Measurements from ENCODE around the gene NOVA2.
A peak's percentile ranks its signal among the peaks of the same experiment; 100 is the strongest.

Gene NOVA2

DNA sequence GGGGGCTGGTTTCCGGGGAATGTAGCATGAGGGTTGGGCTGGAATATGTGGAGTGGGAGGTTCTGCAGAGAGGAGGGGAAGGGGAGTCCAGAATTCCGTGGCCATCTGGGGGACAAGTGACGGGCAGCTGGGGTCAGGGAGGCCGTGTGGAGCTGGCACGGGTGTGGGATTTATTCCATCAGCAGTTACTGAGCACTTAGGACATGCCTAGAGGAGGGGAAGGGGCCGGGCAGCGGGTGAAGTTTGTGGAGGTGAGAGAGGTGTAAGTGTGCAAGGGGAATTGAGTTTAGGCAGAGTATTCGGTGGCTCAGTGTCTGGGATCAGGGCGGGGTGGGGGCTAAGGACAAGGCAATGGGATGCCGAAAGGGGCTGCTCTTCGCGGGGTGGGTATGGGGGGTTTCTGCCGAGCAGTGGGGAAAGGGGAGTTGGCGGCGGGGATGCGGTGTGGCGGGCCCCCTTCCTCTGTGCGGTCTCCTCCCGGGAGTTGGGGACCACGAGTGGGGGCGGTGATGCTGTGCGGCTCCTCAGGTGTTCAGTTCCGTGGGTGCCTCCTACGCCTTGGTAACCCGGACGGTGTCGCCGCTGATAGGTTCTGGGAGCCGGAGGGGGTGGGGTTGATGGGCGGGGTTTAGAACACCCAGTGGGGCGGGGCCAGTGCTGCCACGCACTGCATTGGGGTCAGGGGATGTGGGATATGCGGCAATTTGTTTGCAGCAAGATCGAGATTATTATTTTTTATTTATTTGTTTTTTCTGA lies 27.0 kb upstream of the NOVA2 start:
- no peak for DNase-seq

DNA sequence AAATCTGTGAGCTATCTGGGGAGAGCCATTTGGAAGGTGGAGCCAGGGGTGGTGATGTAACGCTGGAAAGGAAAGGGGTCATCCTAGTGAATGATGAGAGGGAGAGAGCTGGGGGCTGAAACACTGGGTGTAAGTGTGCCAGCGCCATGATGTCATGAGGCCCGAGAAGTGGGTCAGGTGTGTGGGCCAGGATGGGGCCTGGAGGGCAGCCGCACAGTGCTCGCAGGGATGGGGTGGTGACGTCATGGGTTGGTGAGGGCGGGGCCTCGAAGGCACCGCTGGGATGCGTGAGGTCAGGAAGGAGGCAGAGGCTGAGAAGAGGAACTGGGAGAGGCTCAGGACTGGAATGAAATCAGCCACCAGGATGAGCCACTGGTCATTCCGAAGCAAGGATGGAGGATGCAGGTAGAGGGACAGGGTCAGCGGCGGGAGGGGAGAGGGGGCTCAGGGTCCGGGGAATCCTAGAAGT lies 26.0 kb upstream of the NOVA2 start:
- no peak for DNase-seq

DNA sequence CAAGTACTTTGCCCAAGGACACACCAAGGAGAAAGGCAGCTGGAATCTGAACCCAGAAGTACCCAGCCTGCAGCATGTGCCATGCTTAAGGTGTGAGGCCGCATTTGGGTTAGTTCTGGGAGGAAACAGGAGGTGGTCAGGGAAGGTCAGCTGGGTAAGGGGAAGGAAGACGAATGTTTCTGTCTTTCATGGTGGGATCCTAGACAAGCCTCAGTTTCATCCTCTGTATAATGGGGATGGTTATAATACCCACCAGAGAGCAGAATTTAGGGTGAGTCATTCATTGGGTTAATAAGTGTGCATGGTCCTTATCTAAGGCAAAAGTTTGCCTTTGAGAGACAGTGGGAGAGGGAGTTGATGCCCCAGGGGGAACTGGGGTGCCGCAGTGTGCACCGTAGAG lies 25.2 kb upstream of the NOVA2 start:
- no peak for DNase-seq

DNA sequence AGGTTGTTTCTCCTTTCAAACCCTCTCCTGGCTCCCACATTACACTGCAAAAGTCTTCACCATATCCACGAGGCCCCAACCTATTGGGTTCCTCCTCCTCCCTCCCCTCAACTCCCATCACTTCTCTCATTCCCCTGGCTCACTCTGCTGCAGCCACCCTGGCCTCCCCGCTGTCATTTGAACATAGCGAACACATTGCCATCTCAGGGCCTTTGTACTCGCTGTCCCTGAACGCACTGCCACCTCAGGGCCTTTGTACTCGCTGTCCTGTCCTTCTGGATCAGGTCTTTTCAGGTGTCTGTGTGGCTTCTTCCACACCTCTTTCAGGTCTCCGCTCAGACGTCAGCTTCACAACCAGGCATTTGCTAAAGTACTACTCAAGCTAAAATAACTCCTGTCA lies 23.3 kb upstream of the NOVA2 start:
- DNase-seq: no peak

DNA sequence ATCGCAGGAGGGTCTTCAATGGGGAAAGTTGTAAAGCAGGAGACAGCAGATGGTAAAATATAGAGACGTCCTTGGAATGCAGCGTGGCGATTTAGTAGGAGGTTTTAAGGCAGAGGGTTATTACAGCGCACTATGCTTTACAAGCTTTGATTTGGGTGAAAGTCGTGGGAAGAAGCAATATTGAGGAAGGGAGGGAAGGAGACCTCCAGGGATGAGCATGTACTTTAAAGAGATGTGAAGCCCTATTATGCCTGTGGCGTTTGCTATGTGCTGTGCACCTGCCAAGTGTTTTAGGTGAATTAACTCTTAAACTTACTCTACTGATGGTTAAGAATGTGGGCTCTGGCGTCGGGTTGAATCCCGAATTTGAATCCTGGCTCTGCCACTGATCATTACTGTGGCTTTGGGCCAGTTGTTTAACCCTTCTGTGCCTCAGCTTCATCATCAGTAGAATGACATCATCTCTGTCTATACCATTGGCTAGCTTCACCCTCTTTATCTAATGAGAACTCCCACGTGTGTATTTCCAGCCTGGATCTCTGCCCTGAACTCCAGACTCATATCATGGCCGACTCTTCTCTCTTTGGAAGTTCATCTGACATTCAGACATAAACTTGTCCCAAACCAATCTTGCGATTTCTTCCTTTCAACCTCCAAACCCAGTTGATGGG lies 22.2 kb upstream of the NOVA2 start:
- peak in 1 of 2 experiments; percentile 16 for DNase-seq

DNA sequence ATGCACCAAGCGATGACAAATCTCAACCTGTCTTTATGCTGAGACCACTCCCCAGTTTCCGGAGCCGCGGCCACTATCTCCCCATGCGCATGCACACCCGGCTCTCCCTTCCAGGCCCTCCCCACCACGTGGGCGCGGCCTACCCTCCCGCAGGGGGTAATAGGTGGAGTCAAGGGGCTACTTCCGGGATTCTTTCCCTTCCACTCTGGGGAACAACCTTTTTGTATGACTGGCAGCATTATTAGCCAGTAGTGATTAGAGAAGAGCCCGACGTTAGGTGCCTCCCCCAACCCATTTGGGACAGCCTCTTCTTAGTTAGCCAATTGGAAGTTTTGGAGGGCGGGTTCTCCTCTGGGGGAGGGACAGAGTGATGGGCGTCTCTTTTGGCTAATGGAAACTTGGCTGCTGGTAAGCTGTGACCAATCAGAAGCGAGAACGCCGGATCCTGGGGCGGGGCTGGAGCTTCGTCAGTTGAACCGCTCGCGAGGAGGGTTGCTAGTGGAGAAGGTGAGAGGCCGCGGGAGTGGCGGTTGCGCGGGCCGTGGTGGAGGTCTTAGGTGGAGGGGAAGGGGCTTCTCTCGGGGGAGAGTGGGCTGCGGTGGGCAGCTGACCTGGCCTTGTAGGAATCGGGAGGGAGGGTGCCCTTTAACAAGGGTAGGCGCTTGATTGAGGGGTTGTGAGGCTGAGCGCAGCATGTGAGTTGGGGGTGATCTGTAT lies 21.5 kb upstream of the NOVA2 start, which contains the start of gene CCDC61:
TSS of gene CCDC61 (plus strand) at position 470 of the 717 bp plus-strand sequence. CDS start 7,552 bp downstream, outside the sequence.
- peak; percentile 99 to 100 for DNase-seq

DNA sequence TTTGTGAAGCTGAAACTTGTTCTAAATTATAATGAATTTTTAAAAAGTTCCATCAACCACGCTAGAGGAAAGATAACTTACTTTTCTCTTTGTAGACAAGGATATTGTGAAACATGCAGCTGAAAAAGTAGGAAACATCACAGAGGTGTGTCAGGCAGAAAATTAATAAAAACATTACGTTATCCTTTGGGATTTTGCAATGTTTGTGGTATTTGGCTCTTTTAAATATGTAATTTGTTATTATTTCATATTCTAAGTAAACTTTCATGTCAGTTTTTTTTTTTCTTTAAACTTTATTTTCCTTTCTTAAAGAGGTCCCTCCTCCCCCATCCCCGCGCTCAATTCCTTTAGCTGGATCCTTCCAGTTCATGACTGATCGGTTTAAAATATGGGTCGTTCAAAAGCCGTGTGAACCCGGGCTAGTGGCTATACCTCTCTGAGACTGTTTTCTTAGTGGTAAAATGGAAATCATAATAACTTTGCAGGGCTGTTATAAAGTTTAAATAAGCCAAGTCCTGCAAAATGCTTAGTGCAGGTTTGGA lies 20.9 kb upstream of the NOVA2 start:
- no peak for DNase-seq

DNA sequence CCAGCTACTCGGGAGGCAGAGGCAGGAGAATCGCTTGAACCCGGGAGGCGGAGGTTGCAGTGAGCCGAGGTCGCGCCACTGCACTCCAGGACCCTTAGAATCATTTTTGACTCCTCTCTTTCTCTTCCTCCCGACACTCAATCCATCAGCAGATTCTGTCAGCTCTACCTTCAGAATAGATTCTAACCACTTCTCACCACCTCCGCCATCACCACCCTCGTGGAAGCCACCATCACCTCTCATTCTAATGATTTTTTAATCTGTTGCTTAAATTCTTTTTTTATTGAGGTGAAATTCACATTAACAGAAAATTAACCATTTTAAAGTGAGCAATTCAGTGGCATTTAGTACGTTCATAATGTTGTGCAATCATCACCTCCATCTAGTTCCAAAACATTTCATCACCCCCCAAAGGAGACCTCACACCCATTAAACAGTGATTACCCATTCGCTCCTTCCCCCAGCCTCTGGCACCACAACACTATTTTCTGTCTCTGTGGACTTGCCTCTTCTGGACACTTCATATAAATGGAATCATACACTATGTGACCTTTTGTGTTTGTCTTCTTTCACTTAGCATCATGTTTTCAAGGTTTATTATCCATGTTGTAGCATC lies 16.6 kb upstream of the NOVA2 start:
- no peak for DNase-seq

DNA sequence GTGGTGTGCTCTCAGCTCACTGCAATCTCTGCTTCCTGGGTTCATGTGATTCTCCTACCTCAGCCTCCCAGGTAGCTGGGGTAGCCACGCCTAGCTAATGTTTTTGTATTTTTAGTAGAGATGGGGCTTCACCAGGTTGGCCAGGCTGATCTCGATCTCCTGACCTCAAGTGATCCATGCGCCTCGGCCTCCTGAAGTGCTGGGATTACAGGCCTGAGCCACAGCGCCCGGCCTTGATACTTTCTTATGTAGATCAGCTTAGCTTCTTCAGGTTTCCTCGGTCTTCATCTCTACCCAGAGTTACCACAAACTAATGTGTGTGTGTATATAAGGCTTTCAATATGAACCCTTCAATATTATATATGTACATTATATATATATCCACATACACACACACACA lies 11.7 kb upstream of the NOVA2 start:
- DNase-seq: no peak

DNA sequence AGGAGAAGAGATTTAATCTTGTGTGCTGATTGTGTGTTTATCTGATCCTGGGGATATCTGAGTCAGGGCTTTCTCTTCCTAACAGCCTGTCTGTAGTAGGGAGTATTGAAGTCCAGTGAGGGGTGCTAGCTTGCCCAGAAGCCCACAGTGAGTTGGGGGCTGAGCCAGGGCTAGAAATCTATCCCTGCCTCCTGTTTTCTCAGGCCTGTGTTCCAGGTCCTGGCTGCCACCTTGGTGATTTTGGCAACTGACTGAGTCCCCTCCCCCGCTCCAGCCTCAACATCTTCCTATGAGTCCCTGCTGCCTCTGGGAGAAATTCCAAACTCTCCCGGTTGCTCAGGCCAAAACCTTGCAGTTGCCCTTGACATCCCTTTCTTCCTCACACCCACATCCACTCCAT lies 7.7 kb upstream of the NOVA2 start:
- DNase-seq: peak; percentile 49 to 73

DNA sequence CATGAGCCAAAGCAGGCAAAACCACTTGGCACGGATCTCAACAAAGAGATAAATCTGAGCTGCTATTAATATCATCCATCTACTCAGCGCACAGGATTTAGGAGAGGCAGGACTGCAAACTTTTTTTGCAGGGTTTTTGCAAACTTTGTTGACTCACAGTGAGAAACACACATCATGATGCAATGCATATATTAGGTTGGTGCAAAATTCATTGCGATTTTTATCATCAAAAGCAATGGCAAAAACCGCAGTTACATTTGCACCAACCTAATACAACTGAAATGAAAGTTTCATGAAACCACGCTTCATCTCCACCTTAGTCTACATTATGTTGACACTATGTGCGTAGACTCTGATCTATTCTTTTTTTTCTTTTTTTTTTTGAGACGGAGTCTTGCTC lies 4.5 kb upstream of the NOVA2 start:
- DNase-seq: no peak

DNA sequence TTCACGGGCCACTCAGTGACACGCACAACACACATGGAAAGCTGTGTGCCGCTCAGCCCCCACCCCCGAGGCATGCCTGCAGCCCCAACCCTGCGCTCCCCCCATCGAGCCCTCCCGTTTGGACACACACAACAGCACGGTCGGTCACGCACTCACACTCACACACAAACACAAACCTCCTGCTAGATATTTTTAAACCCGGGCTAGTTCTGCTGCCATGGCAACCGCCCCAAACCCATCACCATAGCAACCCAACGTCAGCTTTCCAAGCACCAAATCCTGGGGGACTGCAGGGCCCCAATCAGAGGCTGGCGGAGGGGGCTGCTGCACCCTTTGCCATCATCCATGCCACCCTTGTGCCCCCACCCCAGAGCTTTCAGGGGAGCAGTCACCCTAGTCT lies 2.5 kb upstream of the NOVA2 start:
- DNase-seq: peak in 1 of 2 experiments; percentile 27

DNA sequence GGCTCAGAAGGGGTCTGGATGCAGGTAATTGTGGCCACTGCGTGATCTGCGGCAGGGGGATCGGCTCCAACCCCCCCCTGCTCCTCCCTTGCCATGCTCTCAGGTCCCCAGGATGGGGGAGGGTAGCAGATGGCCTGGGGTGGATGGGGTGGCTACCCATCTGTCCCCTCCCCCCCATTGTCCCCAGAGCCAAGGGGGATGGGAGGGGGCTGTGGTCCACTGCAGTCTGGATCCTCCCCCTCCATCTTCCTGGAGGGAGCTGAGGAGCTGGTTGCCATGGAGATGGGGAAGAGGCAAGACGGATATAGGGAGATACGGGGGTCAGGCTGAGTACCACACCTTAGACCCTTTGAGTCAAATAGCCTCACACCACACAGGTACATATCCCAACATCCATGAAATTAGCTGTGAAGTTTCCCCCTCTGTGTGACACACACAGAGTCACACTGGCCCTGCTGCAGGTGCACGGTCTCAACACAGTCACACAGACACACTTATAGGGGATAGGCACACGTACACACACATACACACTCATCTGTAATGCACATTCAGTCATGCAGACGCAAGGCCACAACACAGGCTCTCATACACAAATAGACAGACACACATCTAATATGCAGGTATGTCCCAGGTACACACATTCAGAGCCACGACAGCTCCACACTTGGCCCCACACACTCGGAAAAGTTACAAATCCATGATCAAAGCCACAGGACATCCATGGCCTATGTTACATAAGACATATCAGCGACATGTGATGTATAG lies 1.8 kb upstream of the NOVA2 start:
- DNase-seq: no peak

DNA sequence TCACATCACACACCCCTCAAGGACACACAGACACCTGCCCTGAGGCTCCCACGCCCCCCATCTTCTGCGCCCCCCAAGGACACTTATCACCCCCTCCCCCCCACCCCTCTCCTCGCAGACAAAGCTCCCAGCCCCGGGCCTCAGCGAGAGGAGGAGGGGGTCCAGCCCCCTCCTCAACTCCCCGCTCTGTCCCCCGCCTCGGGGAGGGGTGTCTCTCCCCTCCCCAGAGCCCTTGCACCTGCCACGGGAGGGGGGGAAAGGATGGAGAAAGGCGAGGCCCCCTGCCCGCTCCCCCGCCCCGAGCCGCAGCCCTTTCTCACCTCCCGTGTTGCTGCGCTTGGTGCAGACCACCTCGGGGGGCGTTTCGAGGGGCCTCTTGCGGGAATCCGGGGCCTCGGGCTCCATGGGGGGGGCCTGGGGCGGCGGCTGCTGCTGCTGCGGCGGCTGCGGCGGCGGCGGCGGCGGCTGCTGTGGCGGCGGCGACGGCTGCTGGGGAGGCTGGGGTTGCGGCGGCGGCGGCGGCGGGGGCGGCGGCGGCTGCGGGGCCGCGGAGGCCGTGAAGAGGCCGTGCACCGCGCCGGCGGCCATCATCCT lies 621 bp downstream of the NOVA2 start:
- no peak for DNase-seq

DNA sequence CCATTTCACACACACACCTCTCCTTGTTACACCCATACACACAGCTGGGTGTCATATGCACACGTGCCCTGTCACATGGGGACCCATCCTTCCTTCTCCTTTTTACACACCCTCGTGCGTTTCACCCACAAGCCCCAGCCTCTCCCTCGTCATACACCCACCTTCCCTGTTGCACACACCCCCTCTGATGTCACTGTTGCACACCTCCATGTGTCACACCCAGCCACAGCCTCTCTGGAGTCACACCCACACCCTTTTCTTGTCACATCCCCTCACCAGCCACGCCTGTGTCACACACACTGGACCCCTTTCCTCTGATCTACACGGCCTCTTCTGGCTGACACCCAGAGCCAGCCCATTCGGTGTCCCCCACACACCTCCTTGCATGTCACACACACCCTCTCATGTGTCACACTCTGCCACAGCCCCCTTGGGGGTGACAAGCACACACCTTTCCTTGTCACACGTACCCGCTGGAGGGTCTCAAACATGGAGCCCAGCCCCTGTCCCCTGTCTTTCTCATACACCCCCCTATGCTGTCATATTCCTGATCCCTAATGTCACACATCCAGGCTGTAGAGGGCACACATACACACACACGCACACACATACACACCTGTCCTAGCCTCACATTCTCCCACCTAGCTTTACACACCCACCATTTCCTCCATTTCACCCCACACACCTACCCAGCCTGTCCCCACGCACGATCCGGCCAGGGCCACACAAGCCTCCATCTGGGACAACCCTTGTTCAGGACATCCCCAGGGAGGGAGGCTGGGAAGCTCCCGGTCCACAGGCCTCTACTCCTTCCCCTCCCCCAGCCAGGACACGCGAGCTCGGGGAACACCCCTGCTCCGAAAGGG lies 1.4 kb downstream of the NOVA2 start:
- DNase-seq: peak in 1 of 2 experiments; percentile 26

DNA sequence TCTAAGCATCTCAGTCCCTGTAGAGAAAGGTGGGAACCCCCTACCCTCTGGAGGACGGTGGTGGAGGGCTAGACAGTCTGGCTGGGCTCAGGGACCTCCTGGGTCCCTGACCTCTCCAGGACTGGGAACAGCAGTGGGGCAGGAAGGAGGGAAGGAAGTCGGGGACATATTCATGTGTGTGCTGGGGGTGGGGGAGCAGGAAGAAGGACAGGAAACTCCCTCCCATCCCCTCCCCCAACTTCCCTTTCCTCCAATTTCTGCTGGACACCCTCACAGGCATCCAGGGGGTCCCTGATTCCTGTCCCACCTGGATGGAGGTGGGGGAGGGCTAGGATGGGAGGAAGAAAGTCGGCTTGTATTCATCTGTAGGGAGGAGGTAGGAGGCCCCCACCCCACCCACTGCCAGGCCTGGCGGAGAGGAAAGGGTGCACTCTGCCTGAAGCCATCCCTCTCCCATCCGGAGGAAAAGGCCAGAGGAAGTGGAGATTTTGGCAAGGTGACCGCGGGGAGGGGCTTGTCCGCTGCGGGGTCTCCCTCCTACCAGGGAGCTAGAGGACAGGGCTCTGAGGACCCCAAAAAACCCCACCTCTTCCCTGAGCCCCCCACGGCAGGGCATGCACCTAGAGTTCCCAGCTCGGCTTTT lies 2.3 kb downstream of the NOVA2 start:
- DNase-seq: no peak

DNA sequence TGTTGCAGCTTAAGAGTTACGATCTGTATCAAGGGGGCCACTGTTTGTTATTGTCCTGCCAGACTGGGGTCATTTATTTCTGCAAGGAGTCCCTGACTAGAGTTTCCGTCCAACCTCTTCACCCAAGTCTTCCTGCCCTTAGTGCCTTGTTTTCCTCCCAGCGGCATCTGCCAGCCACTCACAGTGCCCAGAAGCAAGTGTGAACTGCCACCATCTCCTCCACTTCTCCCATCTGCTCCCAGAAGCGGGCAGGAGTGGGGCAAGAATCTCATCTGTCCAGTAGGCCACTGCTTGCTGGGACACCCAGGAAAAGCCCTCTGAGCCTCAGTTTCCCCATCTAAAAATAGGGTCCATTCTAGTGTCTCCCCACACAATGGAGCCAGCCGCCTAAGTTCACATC lies 4.0 kb downstream of the NOVA2 start:
- DNase-seq: no peak

DNA sequence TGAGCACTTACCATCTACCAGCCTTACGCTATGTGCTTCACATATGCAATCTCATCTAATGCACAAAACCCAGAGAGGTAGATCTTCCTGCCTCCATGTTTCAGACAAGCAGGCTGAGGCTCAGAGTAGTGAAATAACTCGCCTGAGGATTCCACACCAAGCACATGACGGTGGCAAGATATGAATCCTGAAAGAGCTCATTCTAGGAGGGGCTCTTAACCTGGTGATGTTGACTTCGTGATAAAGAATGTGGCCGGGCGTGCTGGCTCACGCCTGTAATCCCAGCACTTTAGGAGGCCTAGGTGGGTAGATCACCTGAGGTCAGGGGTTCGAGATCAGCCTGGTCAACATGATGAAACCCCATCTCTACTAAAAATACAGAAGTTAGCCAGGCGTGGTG lies 5.0 kb downstream of the NOVA2 start:
- DNase-seq: no peak

DNA sequence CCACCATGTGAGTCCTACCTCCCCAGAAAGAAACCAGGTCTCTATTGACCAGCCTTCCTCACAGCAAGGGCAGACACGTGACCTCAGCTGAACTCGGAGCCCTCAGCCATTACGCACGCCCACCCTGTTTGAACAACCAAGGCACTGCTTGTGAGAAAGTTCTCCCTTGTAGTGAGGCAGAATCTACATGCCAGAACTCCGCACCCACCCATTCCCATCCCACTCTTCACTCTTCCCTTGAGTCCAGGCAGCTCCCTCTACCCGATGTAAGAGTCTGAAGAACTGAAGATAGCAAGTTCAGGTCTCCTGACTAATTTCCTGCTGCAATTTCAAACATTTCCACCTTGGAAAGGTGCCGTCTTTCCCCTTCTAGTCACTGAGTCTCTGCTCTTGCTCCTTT lies 6.4 kb downstream of the NOVA2 start:
- no peak for DNase-seq

DNA sequence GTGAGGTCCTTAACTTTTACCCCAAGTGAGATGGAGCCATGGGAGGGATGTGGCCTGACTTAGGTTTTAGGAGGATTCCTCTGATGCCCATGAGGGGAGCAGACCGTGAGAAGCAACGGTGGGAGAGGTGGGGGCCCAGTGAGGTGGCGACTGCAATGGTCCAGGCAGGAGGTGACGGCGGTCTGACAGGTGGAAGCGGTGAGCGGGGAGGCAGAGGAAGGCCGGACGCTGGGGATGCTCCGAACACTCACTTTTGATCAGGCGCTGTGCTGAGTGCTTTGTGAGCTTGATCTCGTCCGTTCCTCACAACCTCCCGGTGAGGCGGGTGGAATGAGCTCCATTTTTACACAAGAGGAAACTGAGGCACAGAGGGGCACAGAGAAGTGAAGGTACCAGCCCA lies 11.6 kb downstream of the NOVA2 start:
- no peak for DNase-seq
